ENCODE results near the gene DYRK1B. TPM values are rescaled to one million over a fixed set of nuclear protein-coding genes. Genes with fewer than 3 reads are reported as not detected.

The DYRK1B gene
- polyA plus RNA-seq, 1 donor (not counting 4 experiments of a cell fraction or from before 2014, with no cell fraction given): 4.6 TPM

DNA sequence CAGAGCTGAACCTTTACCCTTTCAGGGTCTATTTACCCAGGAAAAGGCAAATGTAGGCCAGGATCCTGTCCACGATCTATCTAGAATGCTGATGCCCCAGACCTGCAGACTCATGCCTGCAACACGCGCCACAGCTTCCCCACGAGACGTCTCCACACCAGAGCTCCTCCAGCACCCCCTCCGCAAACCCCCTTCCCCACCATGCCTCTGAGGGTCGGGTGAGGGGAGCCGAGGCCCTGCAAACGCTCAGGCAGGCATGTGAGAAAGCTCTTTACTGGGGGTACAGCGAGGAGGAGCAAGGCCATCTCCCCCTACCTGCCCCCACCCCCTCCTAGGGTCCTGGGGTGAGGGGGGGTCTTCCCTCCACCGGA, 8.9 kb downstream of the DYRK1B start:
- no peak overlapping the region for H3K27ac ChIP-seq (ENCODE audit: control insufficient read depth, insufficient read depth, low read length)
- no peak overlapping the region for H3K4me2 ChIP-seq (ENCODE audit: control insufficient read depth, extremely low read depth, insufficient read depth, low read depth, low read length)
- H3K4me1 ChIP-seq (ENCODE audit: control insufficient read depth, extremely low read depth, insufficient read depth, low read length): peaks cover 9% of the 10 kb centered on the region
- dilution Hi-C loops (cut with MboI; ENCODE audit: extremely low pct_ligation_motif_present, low sequenced_read_pairs): no loop called here
- H4K20me1 ChIP-seq (ENCODE audit: control insufficient read depth, extremely low read depth, insufficient read depth, low read length): no peaks in the 10 kb centered on the region
- H2AFZ ChIP-seq (ENCODE audit: control insufficient read depth, low read length): no peak overlapping the region
- H3K9me3 ChIP-seq (ENCODE audit: control insufficient read depth, low read depth, low read length): no peaks in the 10 kb centered on the region
- no peak overlapping the region for H3K9ac ChIP-seq (ENCODE audit: control insufficient read depth, extremely low read depth, insufficient read depth, low read length)
- no peak for DNase-seq (ENCODE audit: low read depth, low spot score)
- H3K9me1 ChIP-seq (ENCODE audit: control insufficient read depth, extremely low read depth, insufficient read depth, low read length): no peaks in the 10 kb centered on the region
- H3K79me2 ChIP-seq (ENCODE audit: control insufficient read depth, insufficient read depth, low read length): no peaks in the 10 kb centered on the region
- FAIRE-seq: no peak
- peaks cover 20 to 22% of the 10 kb centered on the region in 2 experiments for H3K36me3 ChIP-seq (ENCODE audit: control insufficient read depth in 2 of 2, extremely low read depth in 1 of 2, insufficient read depth in 2 of 2, low read length in 2 of 2)
- no peak overlapping the region for H3K4me3 ChIP-seq (ENCODE audit: control insufficient read depth in 2 of 3, extremely low read depth in 1 of 3, insufficient read depth in 2 of 3, low read depth in 1 of 3, low read length in 3 of 3)
- TF ChIP-seq, protein P1, sequence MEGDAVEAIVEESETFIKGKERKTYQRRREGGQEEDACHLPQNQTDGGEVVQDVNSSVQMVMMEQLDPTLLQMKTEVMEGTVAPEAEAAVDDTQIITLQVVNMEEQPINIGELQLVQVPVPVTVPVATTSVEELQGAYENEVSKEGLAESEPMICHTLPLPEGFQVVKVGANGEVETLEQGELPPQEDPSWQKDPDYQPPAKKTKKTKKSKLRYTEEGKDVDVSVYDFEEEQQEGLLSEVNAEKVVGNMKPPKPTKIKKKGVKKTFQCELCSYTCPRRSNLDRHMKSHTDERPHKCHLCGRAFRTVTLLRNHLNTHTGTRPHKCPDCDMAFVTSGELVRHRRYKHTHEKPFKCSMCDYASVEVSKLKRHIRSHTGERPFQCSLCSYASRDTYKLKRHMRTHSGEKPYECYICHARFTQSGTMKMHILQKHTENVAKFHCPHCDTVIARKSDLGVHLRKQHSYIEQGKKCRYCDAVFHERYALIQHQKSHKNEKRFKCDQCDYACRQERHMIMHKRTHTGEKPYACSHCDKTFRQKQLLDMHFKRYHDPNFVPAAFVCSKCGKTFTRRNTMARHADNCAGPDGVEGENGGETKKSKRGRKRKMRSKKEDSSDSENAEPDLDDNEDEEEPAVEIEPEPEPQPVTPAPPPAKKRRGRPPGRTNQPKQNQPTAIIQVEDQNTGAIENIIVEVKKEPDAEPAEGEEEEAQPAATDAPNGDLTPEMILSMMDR (optimal IDR thresholded peaks at IDR 0.05 in 1 of 3, IDR thresholded peaks at IDR 0.05 in 1 of 3, conservative IDR thresholded peaks at IDR 0.05 in 1 of 3; ENCODE audit: extremely low read depth in 1 of 3, insufficient read depth in 2 of 3, low read length in 3 of 3): no peak
- no peak for TF ChIP-seq EZH2 (IDR thresholded peaks at IDR 0.05; ENCODE audit: low read length)
- no peaks in the 10 kb centered on the region for H3K27me3 ChIP-seq (ENCODE audit: control insufficient read depth, extremely low read depth, insufficient read depth, low read length)

DNA sequence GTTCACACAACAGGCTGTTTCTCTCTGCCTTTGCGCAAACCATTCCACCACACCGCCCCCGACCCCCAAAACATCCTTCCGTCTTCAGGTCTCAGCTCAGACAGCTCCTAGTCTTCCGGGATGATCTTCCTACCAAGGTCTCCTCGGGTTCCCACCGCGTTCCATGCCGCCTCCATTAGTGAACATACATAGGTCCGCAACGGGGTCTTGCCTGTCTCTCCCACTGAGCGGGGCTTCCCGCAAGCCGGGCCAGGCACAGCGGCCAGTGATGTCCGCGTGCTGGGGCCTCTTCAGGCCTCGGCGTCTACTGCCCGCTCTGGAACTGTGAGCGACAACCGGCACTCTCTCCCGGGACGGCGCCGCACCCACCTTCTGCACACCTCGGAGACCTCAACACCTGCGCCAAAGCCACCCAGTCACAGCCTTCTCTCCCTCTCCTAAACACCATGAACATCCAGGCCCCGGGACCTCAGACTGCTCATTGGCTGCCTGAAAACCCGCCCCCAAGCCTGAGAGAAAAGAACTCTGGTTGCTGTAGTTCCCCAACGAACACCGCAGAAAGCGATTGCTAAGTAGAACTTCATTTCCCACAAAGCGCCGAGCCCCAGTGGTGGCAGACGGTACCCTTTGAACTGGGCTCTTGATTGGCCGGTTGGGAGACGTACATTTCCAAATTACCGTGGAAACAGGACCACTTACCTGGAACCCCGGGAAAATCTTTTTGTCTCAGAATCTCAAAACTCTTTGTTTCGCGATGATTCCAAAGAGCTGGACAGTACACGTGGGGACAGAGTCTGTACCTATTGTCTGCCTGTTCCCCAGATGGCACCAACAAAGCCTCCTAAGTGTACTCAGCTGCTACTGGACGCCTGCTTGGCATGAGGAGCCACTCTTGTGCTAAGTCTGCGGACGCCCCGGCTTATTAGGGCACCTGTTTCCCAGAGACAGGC, 9.5 kb downstream of the DYRK1B start:
- peaks cover 9% of the 10 kb centered on the region for H3K4me1 ChIP-seq (ENCODE audit: control insufficient read depth, extremely low read depth, insufficient read depth, low read length)
- dilution Hi-C loops (cut with MboI; ENCODE audit: extremely low pct_ligation_motif_present, low sequenced_read_pairs): no loop called here
- peak overlapping the region; percentile 37 to 50 (median 45) for H3K4me3 ChIP-seq (ENCODE audit: control insufficient read depth in 2 of 3, extremely low read depth in 1 of 3, insufficient read depth in 2 of 3, low read depth in 1 of 3, low read length in 3 of 3)
- no peaks in the 10 kb centered on the region for H3K9me3 ChIP-seq (ENCODE audit: control insufficient read depth, low read depth, low read length)
- no peaks in the 10 kb centered on the region for H3K9me1 ChIP-seq (ENCODE audit: control insufficient read depth, extremely low read depth, insufficient read depth, low read length)
- DNase-seq (ENCODE audit: low read depth, low spot score) (peak; percentile 50), FAIRE-seq (peak; percentile 87)
- H4K20me1 ChIP-seq (ENCODE audit: control insufficient read depth, extremely low read depth, insufficient read depth, low read length): no peaks in the 10 kb centered on the region
- peak overlapping the region; percentile 31 for H3K9ac ChIP-seq (ENCODE audit: control insufficient read depth, extremely low read depth, insufficient read depth, low read length)
- no peaks in the 10 kb centered on the region for H3K79me2 ChIP-seq (ENCODE audit: control insufficient read depth, insufficient read depth, low read length)
- H3K4me2 ChIP-seq (ENCODE audit: control insufficient read depth, extremely low read depth, insufficient read depth, low read depth, low read length): peak overlapping the region; percentile 84
- H2AFZ ChIP-seq (ENCODE audit: control insufficient read depth, low read length): peak overlapping the region; percentile 2
- TF ChIP-seq, protein P1 (optimal IDR thresholded peaks at IDR 0.05 in 1 of 3, IDR thresholded peaks at IDR 0.05 in 1 of 3, conservative IDR thresholded peaks at IDR 0.05 in 1 of 3; ENCODE audit: extremely low read depth in 1 of 3, insufficient read depth in 2 of 3, low read length in 3 of 3): no peak
- TF ChIP-seq EZH2 (IDR thresholded peaks at IDR 0.05; ENCODE audit: low read length): no peak
- peaks cover 15% of the 10 kb centered on the region in 2 experiments for H3K36me3 ChIP-seq (ENCODE audit: control insufficient read depth in 2 of 2, extremely low read depth in 1 of 2, insufficient read depth in 2 of 2, low read length in 2 of 2)
- H3K27me3 ChIP-seq (ENCODE audit: control insufficient read depth, extremely low read depth, insufficient read depth, low read length): no peaks in the 10 kb centered on the region
- H3K27ac ChIP-seq (ENCODE audit: control insufficient read depth, insufficient read depth, low read length): no peak overlapping the region

Measured in keratinocyte (primary cell).